Body of pancreas (tissue), 4 donors: ENCODE data around the gene AJAP1.

Source experiments
- POLR2A ChIP-seq, 3 donors: fragments of 450-650 bp; IDR thresholded peaks; one replicate each; pipeline ENCODE4 v1.6.1; 2016; ENCODE audit warnings: antibody characterized with exemption in 3 of 3, mild to moderate bottlenecking in 2 of 3
- TF ChIP-seq, protein P1 (sequence below), 7 experiments: fragments of 450-650 bp in 4 of 7; fragments of 200-600 bp in 3 of 7; sonication (generic) in 3 of 7; IDR thresholded peaks; one replicate each; pipeline ENCODE4 v1.5.1; 2016 to 2019; ENCODE audit warnings: antibody characterized with exemption in 7 of 7

DNA sequence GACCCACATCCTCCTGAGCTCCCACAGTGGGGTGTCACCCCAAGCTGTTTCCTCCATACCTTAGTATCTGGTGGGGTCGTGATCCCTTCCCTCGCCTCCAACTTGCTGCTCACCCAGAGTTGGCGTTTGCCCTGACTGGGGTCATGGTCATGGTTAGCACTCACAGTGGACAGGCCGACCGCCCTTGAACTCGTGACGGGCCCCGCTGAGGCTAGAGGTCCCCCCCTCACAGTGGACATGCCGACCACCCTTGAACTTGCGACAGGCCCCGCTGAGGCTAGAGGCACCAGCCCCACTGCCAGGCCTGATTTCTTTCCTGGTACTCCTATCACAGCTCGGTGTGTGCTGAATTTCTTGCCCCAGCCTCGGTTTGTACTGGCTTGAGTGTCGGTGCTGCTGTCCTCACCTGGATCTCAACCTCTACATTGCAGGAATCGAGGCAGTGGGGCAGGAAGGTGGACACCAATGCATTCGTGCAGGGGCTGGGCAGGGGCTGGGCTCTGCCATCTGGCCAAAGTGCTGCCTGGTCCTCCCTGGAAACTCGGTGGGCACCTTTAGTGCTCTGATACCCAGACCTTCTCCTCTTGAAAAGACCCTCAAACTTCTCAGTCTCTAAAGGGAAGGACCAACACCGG lies 37.5 kb upstream of the AJAP1 start:
- TF ChIP-seq, protein P1, sequence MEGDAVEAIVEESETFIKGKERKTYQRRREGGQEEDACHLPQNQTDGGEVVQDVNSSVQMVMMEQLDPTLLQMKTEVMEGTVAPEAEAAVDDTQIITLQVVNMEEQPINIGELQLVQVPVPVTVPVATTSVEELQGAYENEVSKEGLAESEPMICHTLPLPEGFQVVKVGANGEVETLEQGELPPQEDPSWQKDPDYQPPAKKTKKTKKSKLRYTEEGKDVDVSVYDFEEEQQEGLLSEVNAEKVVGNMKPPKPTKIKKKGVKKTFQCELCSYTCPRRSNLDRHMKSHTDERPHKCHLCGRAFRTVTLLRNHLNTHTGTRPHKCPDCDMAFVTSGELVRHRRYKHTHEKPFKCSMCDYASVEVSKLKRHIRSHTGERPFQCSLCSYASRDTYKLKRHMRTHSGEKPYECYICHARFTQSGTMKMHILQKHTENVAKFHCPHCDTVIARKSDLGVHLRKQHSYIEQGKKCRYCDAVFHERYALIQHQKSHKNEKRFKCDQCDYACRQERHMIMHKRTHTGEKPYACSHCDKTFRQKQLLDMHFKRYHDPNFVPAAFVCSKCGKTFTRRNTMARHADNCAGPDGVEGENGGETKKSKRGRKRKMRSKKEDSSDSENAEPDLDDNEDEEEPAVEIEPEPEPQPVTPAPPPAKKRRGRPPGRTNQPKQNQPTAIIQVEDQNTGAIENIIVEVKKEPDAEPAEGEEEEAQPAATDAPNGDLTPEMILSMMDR (IDR thresholded peaks at IDR 0.05), result no peak
- no peak for TF ChIP-seq POLR2A (IDR thresholded peaks at IDR 0.05)
